Activated CD8-positive, alpha-beta memory T cell treated with anti-CD3 and anti-CD28 coated beads for 4 hours (primary cell): ENCODE data around the gene MEIS1.

ENCODE experiments used
- DNase-seq, 2 donors: peaks; one replicate each; pipeline ENCODE4 v3.0.0-alpha.2; 2020; ENCODE audit warnings: low read depth in 2 of 2

Gene MEIS1

DNA sequence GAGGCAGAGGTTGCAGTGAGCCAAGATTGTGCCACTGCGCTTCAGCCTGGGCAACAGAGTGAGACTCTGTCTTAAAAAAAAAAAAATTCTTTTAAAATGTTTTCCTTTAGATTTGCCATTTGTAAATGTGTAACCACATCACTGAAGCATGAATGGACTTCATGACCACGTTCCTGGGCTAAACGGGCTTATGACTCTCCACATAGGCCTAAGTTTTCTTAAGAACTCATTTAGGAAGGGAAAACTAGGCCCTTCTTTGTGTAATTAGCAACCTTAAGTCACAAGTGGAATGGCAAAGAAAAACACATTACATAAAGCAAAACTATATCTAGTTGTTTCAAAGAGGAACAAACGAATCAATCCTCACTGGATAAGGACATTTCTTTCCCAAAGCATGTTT is 99.5 kb downstream of the MEIS1 start:
- DNase-seq = no peak

GRCh38 chr2:66535574-66536289 is 100.8 kb downstream of the MEIS1 start:
- no peak for DNase-seq

DNA sequence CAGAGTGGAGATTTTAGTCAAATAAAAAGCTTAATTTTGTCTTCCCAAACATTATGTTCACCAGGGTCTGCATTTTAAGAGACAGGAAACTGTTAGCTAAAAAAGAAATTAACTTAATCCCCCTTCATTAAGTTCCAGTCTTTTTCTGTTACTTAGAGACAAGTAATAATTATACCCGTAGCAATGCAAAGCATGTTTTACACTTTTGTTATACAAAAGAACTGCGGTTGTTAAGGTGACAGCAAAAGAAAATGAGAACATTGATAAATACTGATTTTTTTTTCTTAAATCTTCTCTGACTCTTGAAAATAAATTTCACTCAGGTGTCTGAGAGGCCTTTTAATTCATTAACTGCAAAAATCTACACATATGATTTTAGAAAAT is 101.4 kb downstream of the MEIS1 start:
- DNase-seq = no peak

DNA sequence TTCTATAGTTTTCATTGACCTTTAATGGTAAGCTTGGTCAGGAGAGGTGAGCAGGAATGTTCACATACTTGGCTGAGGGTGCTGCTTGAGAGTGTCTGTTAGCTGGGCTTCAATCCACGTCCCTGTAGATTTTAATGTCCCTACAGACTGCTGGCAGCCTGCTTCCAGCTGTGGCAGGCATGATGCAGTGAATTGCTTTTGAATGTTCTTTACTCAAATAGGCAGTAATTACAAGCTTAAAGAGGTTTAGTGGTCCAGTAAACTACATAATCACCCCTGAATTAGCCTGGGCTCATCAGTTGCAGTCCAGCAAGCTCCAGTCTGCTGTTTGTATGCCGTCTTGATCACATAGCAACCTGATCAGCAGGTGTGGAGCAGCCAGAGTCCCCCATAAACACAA is 102.1 kb downstream of the MEIS1 start:
- DNase-seq = no peak

DNA sequence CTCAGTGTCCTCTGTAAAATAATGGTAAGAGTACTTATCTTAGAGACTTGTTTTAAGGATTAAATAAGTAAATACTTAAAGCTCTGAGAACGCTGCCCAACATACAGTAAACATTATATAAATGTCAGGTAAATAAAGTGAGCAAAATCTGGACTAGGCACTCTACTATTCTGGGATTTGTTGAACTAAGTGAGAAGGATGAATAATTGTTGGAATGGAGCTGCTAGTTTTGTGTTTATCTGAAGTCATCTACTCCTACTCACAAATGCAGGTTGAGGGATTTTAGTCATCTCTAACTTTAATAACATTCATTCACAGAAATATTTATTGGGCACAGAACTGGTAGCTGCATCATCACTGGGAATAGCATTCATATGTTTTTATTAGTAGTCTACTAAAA is 103.4 kb downstream of the MEIS1 start:
- no peak for DNase-seq

GRCh38 chr2:66539452-66539851 is 104.5 kb downstream of the MEIS1 start:
- no peak for DNase-seq

DNA sequence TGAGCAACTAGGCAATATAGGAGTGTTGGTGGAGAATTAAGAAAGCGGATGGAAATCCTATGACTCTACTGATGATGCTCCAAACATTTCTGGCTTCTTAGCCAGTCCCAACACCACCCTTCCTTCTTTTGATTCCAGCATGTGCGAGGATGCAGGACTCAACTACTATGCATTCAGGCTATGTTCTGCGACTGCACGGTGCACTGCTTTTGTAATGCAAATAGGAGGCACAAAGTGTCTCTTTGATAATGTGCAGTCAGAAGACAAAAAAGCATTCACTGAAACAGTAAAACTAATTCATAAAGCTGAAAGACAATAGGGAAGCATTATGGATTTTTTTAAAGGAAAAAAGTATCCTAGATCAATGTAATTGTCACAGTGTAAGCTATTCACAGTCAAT is 106.7 kb downstream of the MEIS1 start:
- no peak for DNase-seq

DNA sequence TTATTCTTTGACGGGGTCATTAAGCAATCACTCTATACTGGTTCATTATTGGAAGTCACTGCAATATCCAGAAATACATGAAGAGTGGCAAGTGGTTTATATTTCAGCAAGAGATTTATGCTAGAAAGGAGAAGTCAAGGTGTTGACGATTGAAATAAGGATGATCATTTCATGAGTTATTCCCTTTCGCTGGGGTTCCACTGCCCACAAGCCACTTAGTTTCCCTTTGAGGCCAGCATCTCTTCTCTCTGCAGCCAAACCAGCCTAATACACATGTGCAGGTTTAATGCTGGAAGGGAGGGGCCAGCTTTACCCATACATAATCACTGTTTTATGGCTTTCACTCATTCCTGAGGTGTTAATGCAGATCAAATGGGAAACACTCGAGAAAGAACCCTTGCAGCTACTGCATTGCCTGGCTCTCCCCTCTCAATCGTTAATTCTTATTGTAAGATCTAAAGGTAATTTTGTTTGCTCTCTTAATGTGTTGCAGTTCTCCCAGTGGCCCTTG is 108.4 kb downstream of the MEIS1 start:
- no peak for DNase-seq

DNA sequence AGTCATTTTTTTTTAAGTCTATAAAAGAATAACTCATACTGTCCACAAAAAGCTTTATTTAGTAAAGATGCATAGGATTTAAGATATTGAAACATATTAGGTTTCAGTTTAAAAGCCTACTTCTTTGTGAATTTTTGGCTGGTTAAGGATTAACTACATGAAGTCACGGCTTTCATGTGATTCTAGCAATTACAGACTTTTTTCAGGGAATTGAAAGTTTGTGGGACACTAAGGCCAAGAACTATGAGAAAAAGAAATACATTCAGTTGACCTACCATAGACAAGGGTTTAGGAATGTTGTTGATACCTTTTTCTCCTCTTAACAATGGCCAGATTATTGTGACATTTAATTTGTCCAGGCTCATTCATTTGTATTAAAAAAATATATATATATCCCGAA is 109.3 kb downstream of the MEIS1 start:
- no peak for DNase-seq

DNA sequence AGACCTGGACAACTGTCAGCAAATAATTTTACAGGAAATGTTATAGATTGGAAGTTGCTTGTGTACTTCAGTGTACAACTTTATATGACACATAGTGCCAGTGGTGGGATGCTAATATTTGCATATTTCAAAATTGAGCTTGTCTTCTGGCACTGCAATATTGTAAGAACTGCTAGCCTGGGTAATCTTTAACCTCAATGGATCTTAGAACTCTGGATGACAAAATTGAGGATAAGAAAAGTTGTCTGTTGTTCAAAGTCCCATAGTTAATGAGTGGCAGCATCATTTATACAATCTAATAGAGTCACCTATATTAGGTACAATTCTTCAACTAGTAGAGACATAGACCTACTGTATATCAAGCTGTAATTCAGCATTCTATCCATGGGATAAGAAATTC is 110.3 kb downstream of the MEIS1 start:
- DNase-seq = no peak

DNA sequence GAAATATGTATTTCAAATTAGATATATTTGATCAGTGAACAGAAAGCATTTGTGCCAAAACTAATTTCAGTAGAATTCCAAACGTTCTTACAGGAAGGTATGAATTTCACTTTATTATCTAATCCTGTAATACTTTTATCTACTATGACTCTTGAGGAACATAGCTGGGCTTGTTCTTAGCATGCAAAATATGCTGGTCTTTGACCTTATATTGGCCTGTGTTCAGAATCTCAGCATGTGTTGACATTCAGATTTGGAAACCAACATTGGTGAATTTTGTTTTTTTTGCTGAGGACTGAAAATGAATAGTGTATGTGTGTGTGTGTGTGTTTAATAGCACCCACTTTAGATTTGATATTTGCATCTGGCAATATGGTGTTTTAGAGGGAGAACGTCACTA is 112.2 kb downstream of the MEIS1 start:
- DNase-seq = no peak

DNA sequence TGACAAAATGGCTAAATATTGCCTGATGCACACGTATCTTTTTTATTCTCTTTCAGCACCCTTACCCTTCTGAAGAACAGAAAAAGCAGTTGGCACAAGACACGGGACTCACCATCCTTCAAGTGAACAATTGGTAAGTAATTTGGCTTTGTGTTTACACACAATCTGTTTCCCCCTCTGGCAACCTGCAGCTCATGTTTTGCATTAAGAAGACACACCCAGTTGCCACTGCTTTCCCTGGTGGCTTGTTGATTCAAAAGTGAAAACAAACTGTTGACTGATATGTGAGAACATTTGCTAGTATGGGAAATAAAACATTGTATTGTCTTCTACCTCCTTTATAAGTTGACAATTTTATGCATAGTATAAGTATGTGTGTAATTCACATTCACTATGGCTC is 113.0 kb downstream of the MEIS1 start:
- no peak for DNase-seq

DNA sequence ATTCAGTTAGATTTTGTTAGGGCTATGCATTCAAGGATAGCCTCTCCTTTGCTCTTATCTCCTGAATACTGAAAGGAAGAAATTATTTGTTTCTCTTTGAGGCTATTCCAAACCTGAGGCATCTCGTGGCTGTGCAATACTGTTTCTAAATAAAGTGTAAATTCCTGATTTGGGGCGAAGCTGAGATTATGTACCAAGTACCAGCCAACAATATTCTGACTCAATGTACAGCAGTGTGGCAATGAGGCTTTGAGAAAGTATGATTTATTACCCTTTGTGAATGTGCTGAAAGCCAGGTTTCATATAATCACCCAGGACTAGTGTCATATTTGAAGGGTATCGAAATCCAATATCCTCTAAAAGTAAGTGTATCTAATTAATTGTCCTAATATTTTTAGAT is 113.5 kb downstream of the MEIS1 start:
- DNase-seq = no peak

DNA sequence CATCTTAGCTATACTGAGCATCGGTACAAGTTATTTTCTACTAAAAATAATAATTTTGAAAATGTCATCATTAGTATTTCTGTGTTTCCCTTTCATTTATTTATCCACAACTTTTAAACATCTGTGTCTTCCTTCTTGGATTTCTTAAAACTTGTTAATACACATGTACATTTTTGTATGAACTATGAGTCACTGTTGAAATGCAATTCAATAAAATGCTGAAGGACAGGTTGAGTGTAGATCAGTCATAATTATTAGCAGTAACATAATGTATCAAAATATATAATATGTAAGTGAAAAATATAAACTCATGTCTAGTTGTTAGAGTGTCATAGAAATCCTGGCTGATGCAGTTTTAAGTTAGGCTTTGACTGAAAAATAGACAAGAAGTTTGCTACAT is 115.9 kb downstream of the MEIS1 start:
- no peak for DNase-seq

DNA sequence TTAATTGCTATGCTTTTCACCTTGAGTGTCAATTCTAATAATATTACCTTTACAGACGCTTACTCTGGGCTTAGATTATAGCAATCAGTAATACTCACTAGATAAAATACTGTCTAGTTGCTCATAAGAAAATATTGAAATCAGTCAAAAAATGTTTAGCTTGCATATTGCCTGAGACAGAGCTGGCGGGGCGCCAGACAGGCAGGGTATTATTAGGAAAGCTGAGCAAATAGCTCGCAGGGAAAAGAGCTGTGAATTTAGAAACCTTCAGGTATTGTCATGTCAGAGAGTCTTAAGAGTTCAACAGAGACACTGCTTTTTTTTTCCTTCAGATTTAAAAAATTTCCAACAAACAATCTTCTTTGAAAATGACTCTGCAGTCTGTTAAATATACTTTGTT is 118.4 kb downstream of the MEIS1 start:
- no peak for DNase-seq

GRCh38 chr2:66555091-66555490 is 120.2 kb downstream of the MEIS1 start:
- no peak for DNase-seq

DNA sequence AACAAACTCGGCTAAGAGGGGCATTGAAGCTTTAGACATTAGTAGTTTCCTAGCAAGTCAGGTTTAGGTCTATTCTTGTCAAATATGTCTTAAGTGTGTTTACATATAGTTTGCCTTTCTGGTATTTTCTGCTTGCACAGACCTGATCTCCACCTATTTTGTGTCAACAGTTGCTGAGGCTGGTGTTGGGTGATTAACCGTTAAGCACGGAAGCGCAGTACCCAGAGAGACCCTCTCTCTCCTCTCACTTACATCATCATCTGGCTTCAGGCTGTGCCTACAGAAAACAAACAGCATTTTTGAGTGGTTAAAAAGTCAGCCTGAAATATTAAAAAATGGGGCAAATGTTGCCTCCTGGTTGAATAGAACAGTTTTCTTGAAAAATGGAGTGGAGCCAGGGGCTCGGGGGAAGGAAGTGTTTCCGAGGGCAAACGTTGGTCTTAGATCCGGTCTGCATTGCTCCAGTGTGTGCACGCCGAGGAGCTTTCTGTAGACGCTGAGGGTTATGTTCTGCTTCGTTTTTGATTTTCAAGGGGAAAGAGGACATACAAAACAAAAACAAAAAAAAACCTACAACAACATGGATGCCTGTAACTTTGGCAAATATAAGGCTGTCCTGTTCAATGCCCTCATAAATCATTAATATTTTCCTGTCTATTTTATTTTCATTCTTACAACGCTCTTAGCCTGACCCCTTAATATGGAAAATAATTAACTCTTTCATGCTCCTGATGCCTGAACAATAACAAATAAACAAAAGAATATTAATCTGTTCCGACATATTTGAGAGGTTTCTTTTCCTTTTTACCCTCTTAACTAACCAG is 120.8 kb downstream of the MEIS1 start:
- no peak for DNase-seq

DNA sequence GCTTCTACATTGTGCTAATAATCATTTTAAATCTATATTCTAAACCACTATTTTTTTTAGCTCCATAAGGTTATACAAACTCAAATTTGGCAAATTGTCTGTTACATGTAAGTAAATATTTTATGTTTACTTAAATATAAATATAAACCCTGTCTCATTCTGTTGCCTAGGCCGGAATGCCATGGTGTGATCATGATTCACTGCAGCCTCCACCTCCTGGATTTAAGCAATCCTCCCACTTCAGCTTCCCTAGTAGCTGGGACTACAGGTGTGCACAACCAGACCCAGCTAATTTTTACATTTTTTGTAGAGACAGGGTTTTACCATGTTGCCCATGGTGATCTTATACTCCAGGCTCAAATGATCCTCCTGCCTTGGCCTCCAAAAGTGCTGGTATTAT is 124.7 kb downstream of the MEIS1 start:
- no peak for DNase-seq

DNA sequence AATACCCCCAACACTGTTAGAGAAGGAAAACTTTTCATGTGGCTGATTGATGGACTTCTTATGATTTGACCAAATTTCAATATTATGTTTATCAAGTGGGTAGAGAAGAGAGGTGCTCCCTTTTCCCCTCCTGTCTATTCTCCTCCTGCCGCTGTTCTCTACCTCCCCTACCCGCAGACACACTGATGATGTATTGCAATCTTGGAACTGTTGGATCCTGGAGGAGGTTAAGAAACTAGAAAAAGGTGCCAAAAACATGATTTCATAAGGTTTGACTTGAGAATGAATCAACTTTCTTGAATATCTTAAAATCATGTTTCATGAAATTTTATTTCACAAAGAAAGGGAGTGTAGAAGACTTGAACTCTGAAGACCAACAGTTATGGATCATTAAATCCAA is 125.8 kb downstream of the MEIS1 start:
- DNase-seq = no peak

DNA sequence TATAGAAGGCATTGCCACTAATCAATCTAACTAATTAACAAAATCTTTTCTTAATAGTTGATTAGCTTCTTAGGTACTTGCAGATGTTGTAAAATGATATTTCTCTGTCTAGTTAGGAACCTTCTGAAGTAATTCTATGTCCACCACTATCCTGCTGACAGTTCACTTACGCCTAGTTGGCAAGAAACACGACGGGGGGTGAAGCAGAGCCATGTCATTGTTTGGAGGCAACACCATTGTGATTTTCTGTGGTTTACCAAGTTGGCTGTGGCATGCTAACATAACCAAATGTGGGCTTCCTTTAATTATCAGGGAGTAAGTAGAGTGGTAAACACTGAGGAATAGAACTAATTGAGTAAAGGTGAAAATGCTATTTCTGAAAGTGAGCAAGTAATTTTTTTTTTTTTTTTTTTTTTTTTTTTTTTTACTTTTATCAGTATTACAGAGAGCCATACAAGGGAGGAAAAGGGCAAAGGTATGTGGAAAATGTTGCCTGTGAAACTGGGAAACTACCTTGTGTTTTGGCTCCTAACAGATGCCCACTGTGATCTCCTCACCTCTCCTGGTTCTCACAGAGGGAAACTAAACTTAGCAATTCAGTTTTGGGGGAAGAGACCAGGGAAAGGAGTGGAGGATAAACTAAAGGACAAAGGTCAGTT is 126.8 kb downstream of the MEIS1 start:
- no peak for DNase-seq

GRCh38 chr2:66562304-66562685 is 127.4 kb downstream of the MEIS1 start:
- no peak for DNase-seq

DNA sequence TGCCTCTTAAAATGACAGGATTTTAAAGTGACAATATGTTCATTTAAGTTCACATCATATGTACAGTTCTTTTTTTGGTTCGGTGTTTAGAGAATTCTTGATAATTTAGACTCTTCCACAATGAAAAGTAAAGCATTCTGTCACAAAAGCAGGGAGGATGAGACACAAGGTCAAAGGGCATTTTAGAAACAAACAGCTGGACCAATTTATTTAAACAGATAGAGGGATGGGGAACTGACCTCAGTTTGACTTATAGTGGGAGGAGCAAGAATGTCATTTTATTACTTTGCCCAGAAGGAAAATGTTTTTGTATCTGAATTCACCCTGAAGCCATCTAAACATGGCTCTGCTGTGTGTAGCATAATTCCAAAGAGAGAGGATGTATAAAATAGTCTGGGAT is 128.5 kb downstream of the MEIS1 start:
- DNase-seq = no peak

DNA sequence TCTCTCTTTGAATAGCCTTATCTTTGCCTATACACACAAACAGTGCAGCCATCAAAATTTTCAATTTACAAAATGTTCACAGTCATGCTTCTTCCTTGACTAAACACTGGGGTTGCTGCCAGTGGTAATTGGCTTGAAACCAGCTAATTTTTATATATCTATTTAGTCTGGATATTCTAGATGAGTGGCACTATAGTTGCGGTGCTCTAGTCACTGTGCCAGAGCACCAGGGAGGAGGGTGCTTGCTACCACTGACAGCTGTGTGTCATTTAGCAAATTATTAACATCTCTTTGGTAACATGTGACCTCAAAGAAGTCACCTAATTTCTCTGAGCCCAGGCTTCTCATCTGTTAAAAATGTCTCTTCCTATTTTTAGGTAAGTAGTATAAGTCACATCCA is 130.4 kb downstream of the MEIS1 start:
- no peak for DNase-seq
